ENCODE data around the gene ZNF460. TPM values are rescaled to one million over a fixed set of nuclear protein-coding genes. Genes with fewer than 3 reads are reported as not detected.
"Not testable (repeated sequence)": the region's sequence is repeated elsewhere in the genome, so short reads cannot be mapped to it uniquely, and the experiment has no call there.

The ZNF460 gene
- total RNA-seq, 4 donors from 2014 or later, result 44.4 to 191 (median 74.6) TPM

GRCh38 chr19:57271280-57271679 is 9.0 kb upstream of the ZNF460 start:
- H3K9me3 ChIP-seq, result no peaks in the 10 kb centered on the region
- H3K27me3 ChIP-seq, result no peaks in the 10 kb centered on the region
- H3K27ac ChIP-seq, result no peak overlapping the region
- H3K36me3 ChIP-seq, result no peaks in the 10 kb centered on the region
- TF ChIP-seq EP300 (IDR thresholded peaks at IDR 0.05; ENCODE audit: low read depth), result no peak
- TF ChIP-seq POLR2A (IDR thresholded peaks at IDR 0.05), result no peak
- TF ChIP-seq POLR2AphosphoS5 (IDR thresholded peaks at IDR 0.05), result no peak
- no peak for TF ChIP-seq CTCF (IDR thresholded peaks at IDR 0.05)
- no peak overlapping the region for H3K4me3 ChIP-seq
- DNase-seq, result no peak
- in situ Hi-C loops (cut with MboI; ENCODE audit: low pct_ligation_motif_present in 1 of 4, low pct_unique_long_range_greater_than_20kb in 1 of 4, low sequenced_read_pairs in 3 of 4), result no loop called here
- no peaks in the 10 kb centered on the region for H3K4me1 ChIP-seq
- intact Hi-C loops (cut with DNase I; ENCODE audit: low total_unique reads), result no loop called here
- WGBS, 2 donors (ENCODE audit: low coverage in 1 of 2), result 96 to 97% methylated on average over 8 of the region's 8 CpGs

GRCh38 chr19:57273014-57273413 is 7.3 kb upstream of the ZNF460 start:
- DNase-seq, result no peak
- TF ChIP-seq CTCF (IDR thresholded peaks at IDR 0.05), result no peak
- no peak for TF ChIP-seq EP300 (IDR thresholded peaks at IDR 0.05; ENCODE audit: low read depth)
- Histone ChIP-seq H3K27me3 (no peaks in the 10 kb centered on the region), H3K27ac (no peak overlapping the region), H3K4me3 (no peak overlapping the region), H3K4me1 (no peaks in the 10 kb centered on the region), H3K9me3 (no peaks in the 10 kb centered on the region), H3K36me3 (no peaks in the 10 kb centered on the region)
- in situ Hi-C loops (cut with MboI; ENCODE audit: low pct_ligation_motif_present in 1 of 4, low pct_unique_long_range_greater_than_20kb in 1 of 4, low sequenced_read_pairs in 3 of 4) (no loop called here), intact Hi-C loops (cut with DNase I; ENCODE audit: low total_unique reads) (no loop called here)
- WGBS, 2 donors (ENCODE audit: low coverage in 1 of 2), result 13 to 73% methylated on average over 1 of the region's 1 CpG

- H3K4me3 ChIP-seq, result no peak overlapping the region
- no peak for TF ChIP-seq POLR2A (IDR thresholded peaks at IDR 0.05)
- no peak for TF ChIP-seq EP300 (IDR thresholded peaks at IDR 0.05; ENCODE audit: low read depth)
- TF ChIP-seq POLR2AphosphoS5 (IDR thresholded peaks at IDR 0.05), result no peak
- no peak for TF ChIP-seq CTCF (IDR thresholded peaks at IDR 0.05)
- H3K27me3 ChIP-seq, result no peaks in the 10 kb centered on the region
- no peaks in the 10 kb centered on the region for H3K36me3 ChIP-seq
- 69 to 88% methylated on average over 1 of the region's 1 CpG for WGBS, 2 donors (ENCODE audit: low coverage in 1 of 2)
- no peak overlapping the region for H3K27ac ChIP-seq
- H3K9me3 ChIP-seq, result no peaks in the 10 kb centered on the region
- intact Hi-C loops (cut with DNase I; ENCODE audit: low total_unique reads) (no loop called here), in situ Hi-C loops (cut with MboI; ENCODE audit: low pct_ligation_motif_present in 1 of 4, low pct_unique_long_range_greater_than_20kb in 1 of 4, low sequenced_read_pairs in 3 of 4) (no loop called here)
- H3K4me1 ChIP-seq, result peaks cover under 1 to 11% (median 2%) of the 10 kb centered on the region in 4 donors
- no peak for DNase-seq
Observed at GRCh38 chr19:57276430-57276829, 3.9 kb upstream of the ZNF460 start.

GRCh38 chr19:57278481-57278880 is 1.8 kb upstream of the ZNF460 start:
- intact Hi-C loops (cut with DNase I; ENCODE audit: low total_unique reads); DNase-seq; H3K27ac ChIP-seq; H3K36me3 ChIP-seq; H3K27me3 ChIP-seq; H3K9me3 ChIP-seq; H3K4me3 ChIP-seq; in situ Hi-C loops (cut with MboI; ENCODE audit: low pct_ligation_motif_present in 1 of 4, low pct_unique_long_range_greater_than_20kb in 1 of 4, low sequenced_read_pairs in 3 of 4): not testable (repeated sequence)
- 84% methylated on average over 2 of the region's 2 CpGs; no CpG with 5 or more reads in 1 of the 2 donors for whole genome bisulfite sequencing, 2 donors (ENCODE audit: low coverage in 1 of 2)
- H3K4me1 ChIP-seq, result peaks cover 9 to 30% (median 15%) of the 10 kb centered on the region in 4 donors

All from transverse colon (tissue), 4 donors.